Loucy (cell line): ENCODE results near the gene LAPTM4A.

Source experiments
- H2AFZ ChIP-seq: fragments of 200-600 bp; sonication (generic); 2 replicates; pipeline ENCODE4 v1.6.0; 2016; ENCODE audit warnings: antibody characterized with exemption, mild to moderate bottlenecking, low read length, moderate library complexity
- H3F3A ChIP-seq: fragments of 200-600 bp; 2 replicates; pipeline ENCODE4 v1.6.0; 2016; ENCODE audit warnings: antibody characterized with exemption, low read depth, mild to moderate bottlenecking
- H3K27me3 ChIP-seq: fragments of 200-600 bp; sonication (generic); 2 replicates; pipeline ENCODE4 v1.6.1; 2014; ENCODE audit warnings: low read length, mild to moderate bottlenecking; ENCODE audit not compliant: insufficient read depth, poor library complexity, severe bottlenecking
- H3K36me3 ChIP-seq: fragments of 200-600 bp; sonication (generic); 2 replicates; pipeline ENCODE4 v1.6.1; 2016; ENCODE audit warnings: low read length; ENCODE audit not compliant: insufficient read depth
- H3K4me1 ChIP-seq: fragments of 200-600 bp; sonication (generic); 2 replicates; pipeline ENCODE4 v1.5.1; 2014; ENCODE audit warnings: low read length, mild to moderate bottlenecking; ENCODE audit not compliant: insufficient read depth, poor library complexity, severe bottlenecking
- H3K4me2 ChIP-seq: fragments of 200-600 bp; sonication (generic); 2 replicates; pipeline ENCODE4 v1.6.0; 2014; ENCODE audit warnings: antibody characterized with exemption, low read length, low read depth, mild to moderate bottlenecking; ENCODE audit not compliant: poor library complexity, severe bottlenecking
- H3K4me3 ChIP-seq: fragments of 200-600 bp; sonication (generic); 2 replicates; pipeline ENCODE4 v1.5.1; 2014; ENCODE audit warnings: low read length, mild to moderate bottlenecking, mixed read lengths; ENCODE audit not compliant: poor library complexity, severe bottlenecking
- H3K79me2 ChIP-seq: fragments of 200-600 bp; sonication (generic); 2 replicates; pipeline ENCODE4 v1.6.1; 2014; ENCODE audit warnings: low read length; ENCODE audit not compliant: insufficient read depth
- H3K9ac ChIP-seq: fragments of 200-600 bp; sonication (generic); 2 replicates; pipeline ENCODE4 v1.6.0; 2014; ENCODE audit warnings: mild to moderate bottlenecking, low read depth, low read length, moderate library complexity; ENCODE audit not compliant: poor library complexity, severe bottlenecking
- H3K9me2 ChIP-seq: fragments of 200-600 bp; sonication (generic); replicated peaks from 2 replicates; pipeline ENCODE4 v1.6.1; 2016; ENCODE audit warnings: low read depth, low read length, mixed read lengths
- H3K9me3 ChIP-seq: fragments of 200-600 bp; sonication (generic); 2 replicates; pipeline ENCODE4 v1.6.1; 2014; ENCODE audit warnings: mild to moderate bottlenecking, antibody characterized with exemption, low read length, low read depth; ENCODE audit not compliant: insufficient read depth
- H4K20me1 ChIP-seq: fragments of 200-600 bp; sonication (generic); 2 replicates; pipeline ENCODE4 v1.6.0; 2014; ENCODE audit warnings: antibody characterized with exemption, low read length, mild to moderate bottlenecking; ENCODE audit not compliant: insufficient read depth, poor library complexity, severe bottlenecking
- CTCF ChIP-seq: fragments of 200-600 bp; sonication (generic); conservative IDR thresholded peaks from 2 replicates; pipeline ENCODE4 v1.5.1; 2014; ENCODE audit warnings: mild to moderate bottlenecking, antibody characterized with exemption, low read length
- EZH2phosphoT487 ChIP-seq: fragments of 200-600 bp; IDR thresholded peaks from 2 replicates; pipeline ENCODE4 v1.6.1; 2018; ENCODE audit warnings: antibody characterized with exemption, mild to moderate bottlenecking, moderate library complexity, borderline replicate concordance

The LAPTM4A gene

DNA sequence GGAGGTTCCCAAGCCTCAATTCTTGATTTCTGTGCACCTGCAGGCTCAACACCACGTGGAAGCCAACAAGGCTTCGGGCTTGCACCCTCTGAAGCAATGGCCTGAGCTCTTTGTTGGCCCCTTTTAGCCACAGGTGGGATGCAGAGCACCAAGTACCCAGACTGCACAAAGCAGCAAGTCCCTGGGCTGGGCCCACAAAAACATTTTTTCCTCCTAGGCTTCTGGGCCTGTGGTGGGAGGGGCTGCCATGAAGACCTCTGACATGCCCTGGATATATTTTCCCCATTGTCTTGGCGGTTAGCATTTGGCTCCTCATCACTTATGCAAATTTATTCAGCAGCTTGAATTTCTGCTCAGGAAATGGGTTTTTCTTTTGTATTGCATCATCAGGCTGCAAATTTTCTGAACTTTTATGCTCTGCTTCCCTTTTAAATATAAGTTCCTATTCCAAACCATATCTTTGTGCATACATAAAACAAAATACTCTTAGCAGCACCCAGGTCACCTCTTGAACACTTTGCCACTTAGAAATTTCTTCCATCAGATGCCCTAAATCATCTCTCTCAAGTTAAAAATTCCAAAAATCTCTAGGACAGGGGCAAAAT, 29.9 kb downstream of the LAPTM4A start:
- Histone ChIP-seq H3K4me3 (no peak overlapping the region), H3K9ac (no peak overlapping the region), H3F3A (no peaks in the 10 kb centered on the region), H3K9me2 (no peaks in the 10 kb centered on the region), H3K27me3 (no peaks in the 10 kb centered on the region), H3K9me3 (peaks cover 6% of the 10 kb centered on the region; the same call in 1 of the 2 replicates), H2AFZ (no peak overlapping the region), H3K36me3 (no peaks in the 10 kb centered on the region), H4K20me1 (no peaks in the 10 kb centered on the region), H3K4me2 (no peak overlapping the region), H3K4me1 (peaks cover 4% of the 10 kb centered on the region), H3K79me2 (no peaks in the 10 kb centered on the region)
- no peak for TF ChIP-seq EZH2phosphoT487

GRCh38 chr2:20019747-20020146, 31.7 kb downstream of the LAPTM4A start:
- H3K36me3 ChIP-seq = no peaks in the 10 kb centered on the region
- H3K79me2 ChIP-seq = no peaks in the 10 kb centered on the region
- H3K9ac ChIP-seq = no peak overlapping the region
- no peaks in the 10 kb centered on the region for H3K27me3 ChIP-seq
- H4K20me1 ChIP-seq = no peaks in the 10 kb centered on the region
- no peak overlapping the region for H3K4me3 ChIP-seq
- H3K9me2 ChIP-seq = no peaks in the 10 kb centered on the region
- no peaks in the 10 kb centered on the region for H3K4me1 ChIP-seq
- peaks cover 6% of the 10 kb centered on the region; the same call in 1 of the 2 replicates for H3K9me3 ChIP-seq
- H3F3A ChIP-seq = no peaks in the 10 kb centered on the region
- H3K4me2 ChIP-seq = no peak overlapping the region
- H2AFZ ChIP-seq = no peak overlapping the region
- TF ChIP-seq CTCF (no peak), EZH2phosphoT487 (no peak)

DNA sequence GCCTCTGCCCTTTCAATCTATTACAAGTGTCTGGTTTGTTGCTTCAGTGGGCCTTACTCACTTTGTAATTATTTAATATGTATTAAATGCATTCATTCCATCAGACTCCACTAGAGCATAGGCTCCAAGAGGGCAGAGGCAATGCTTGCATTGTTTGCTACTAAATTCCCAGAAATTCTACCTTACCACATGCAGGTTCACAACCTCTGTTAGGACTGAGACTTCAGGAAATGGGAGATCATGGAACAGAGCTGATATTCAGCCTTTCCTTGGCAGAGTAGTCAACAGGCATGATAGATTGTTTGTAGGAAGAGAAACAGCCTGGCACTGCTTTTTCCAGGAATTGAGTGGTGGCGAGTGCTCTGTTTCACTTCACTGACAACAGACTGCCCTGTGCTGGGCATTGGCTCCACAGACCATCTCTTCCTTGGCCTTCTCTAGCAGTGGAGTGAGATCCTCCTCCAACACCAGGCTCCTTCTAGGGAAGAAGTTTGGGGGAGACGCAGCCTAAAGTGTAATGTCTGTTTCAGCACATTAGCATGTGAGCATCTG, 32.8 kb downstream of the LAPTM4A start:
- Histone ChIP-seq H3K9ac (no peak overlapping the region), H3F3A (no peaks in the 10 kb centered on the region), H3K79me2 (no peaks in the 10 kb centered on the region), H3K36me3 (no peaks in the 10 kb centered on the region), H4K20me1 (no peaks in the 10 kb centered on the region), H3K4me3 (no peak overlapping the region), H3K9me3 (peaks cover 6% of the 10 kb centered on the region; the same call in 1 of the 2 replicates), H3K4me2 (no peak overlapping the region), H3K9me2 (no peaks in the 10 kb centered on the region), H2AFZ (no peak overlapping the region), H3K27me3 (no peaks in the 10 kb centered on the region), H3K4me1 (no peaks in the 10 kb centered on the region)
- TF ChIP-seq EZH2phosphoT487 (no peak), CTCF (no peak)

- no peak overlapping the region for H2AFZ ChIP-seq
- H3K4me2 ChIP-seq = no peak overlapping the region
- peaks cover 5% of the 10 kb centered on the region; the same call in 1 of the 2 replicates for H3K9me3 ChIP-seq
- no peak overlapping the region for H3K4me3 ChIP-seq
- no peaks in the 10 kb centered on the region for H3K9me2 ChIP-seq
- H3K9ac ChIP-seq = no peak overlapping the region
- H4K20me1 ChIP-seq = no peaks in the 10 kb centered on the region
- no peaks in the 10 kb centered on the region for H3K79me2 ChIP-seq
- no peaks in the 10 kb centered on the region for H3K4me1 ChIP-seq
- TF ChIP-seq EZH2phosphoT487 = no peak
- H3F3A ChIP-seq = no peaks in the 10 kb centered on the region
- H3K27me3 ChIP-seq = no peaks in the 10 kb centered on the region
- H3K36me3 ChIP-seq = no peaks in the 10 kb centered on the region
Measured at GRCh38 chr2:20016346-20016745, 35.1 kb downstream of the LAPTM4A start.
